GM12873 (cell line): ENCODE measurements around the gene KLRF1.

ENCODE experiments used
- TF ChIP-seq, protein P1 (sequence below): IDR thresholded peaks from 2 replicates; pipeline ENCODE4 v1.5.1; 2012; ENCODE audit warnings: low read depth, mild to moderate bottlenecking, moderate library complexity, low read length, control low read depth; ENCODE audit not compliant: insufficient read depth; ENCODE audit errors: missing control alignments

The KLRF1 gene

DNA sequence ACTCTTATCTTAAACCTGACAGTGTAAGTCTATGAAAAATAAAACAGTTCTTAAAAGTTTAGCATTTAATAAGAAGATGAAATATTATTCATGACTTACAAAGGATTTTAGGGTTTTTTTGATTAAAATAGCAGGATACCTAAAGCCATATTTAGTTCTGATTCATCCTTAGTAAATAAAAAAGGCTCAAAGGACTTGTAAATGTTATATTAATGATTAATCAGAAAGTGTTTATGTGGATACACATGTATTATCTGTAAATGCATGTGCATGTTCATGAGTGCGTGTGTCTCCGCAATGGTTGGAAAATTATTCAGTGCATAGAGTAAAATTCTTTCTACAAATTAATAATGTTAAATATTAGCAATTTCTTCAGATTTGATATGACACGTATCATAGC is 4.4 kb downstream of the KLRF1 start:
- TF ChIP-seq, protein P1, sequence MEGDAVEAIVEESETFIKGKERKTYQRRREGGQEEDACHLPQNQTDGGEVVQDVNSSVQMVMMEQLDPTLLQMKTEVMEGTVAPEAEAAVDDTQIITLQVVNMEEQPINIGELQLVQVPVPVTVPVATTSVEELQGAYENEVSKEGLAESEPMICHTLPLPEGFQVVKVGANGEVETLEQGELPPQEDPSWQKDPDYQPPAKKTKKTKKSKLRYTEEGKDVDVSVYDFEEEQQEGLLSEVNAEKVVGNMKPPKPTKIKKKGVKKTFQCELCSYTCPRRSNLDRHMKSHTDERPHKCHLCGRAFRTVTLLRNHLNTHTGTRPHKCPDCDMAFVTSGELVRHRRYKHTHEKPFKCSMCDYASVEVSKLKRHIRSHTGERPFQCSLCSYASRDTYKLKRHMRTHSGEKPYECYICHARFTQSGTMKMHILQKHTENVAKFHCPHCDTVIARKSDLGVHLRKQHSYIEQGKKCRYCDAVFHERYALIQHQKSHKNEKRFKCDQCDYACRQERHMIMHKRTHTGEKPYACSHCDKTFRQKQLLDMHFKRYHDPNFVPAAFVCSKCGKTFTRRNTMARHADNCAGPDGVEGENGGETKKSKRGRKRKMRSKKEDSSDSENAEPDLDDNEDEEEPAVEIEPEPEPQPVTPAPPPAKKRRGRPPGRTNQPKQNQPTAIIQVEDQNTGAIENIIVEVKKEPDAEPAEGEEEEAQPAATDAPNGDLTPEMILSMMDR, result no peak

DNA sequence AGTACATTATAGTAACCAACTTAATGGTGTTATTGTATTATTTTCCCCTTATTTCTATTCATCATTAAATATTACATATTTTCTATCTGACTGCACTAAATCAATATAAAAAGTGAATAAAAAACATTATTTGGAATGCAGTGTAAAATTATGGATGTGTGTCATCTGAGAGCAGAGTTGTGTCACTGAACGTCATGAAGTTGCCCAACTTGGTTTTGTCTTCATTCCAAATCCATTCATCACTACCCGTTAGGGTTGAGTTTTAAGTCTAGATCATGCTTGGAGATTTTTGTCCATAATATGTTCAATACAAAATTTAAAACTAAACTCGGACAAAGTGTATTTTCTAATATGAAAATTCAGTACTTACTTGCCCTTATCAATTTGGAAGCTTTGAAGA is 16.1 kb downstream of the KLRF1 start:
- TF ChIP-seq, protein P1, result no peak

- TF ChIP-seq, protein P1, result no peak
Measured at GRCh38 chr12:9848899-9849298, 21.6 kb downstream of the KLRF1 start.

GRCh38 chr12:9851050-9851449 is 23.8 kb downstream of the KLRF1 start:
- TF ChIP-seq, protein P1, result no peak

GRCh38 chr12:9851927-9852326 is 24.6 kb downstream of the KLRF1 start:
- TF ChIP-seq, protein P1, result no peak

GRCh38 chr12:9856151-9856550 is 28.9 kb downstream of the KLRF1 start:
- TF ChIP-seq, protein P1, result no peak

GRCh38 chr12:9856894-9857293 is 29.6 kb downstream of the KLRF1 start:
- TF ChIP-seq, protein P1, result no peak

DNA sequence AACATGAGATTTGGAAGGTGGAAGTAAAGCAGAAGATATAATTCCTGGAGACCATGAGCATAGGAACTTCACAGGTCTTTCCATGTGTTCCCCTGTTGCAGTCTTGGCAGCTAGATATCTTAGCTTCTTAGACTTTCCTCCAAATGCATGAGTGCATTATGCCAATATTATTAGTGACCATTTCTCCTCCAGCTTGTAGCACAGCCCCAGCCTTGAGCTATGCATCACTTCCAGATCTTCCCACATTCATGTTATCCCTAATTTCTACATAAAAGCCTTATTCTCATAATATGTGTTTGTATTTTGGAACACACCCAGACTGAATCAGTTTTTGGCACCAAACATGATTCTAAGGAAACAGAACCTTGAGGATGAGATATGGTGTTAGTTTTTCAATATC is 30.9 kb downstream of the KLRF1 start:
- TF ChIP-seq, protein P1, result no peak
